ENCODE measurements around the gene MET.
"Not testable (repeated sequence)": the region's sequence is repeated elsewhere in the genome, so short reads cannot be mapped to it uniquely, and the experiment has no call there.

Gene MET

DNA sequence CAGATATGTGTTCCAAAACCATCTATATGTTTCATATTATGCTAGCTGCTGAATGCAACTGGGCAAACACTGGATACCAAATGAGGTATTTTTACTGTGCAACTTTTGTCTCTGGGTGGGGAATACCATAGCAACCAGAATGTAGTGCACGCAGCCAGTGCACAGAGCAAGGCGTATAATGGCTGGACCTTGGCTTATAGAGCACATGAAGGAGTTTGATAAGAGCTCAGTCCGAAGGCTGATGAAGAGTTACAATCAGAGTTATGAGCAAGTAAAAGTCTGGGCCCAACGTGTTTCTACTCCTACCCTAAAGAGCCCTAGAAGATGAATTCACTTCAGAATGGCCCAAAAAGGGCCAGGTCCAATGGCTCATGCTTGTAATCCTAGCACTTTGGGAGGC, 82.2 kb downstream of the MET start:
- DNase-seq = no peak

DNA sequence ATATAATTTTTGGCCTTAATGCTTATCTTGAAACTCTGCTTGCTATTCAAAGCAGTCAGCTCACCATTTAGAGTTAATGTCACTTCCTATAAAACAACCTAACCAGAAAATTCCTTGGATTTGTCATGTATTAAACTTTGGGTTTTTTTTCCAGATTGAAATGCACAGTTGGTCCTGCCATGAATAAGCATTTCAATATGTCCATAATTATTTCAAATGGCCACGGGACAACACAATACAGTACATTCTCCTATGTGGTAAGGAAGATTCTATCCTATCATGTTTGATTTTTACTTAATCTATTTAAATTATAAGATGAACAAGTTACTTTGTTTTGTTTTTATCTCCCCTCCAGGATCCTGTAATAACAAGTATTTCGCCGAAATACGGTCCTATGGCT, 85.3 kb downstream of the MET start:
- no peak for DNase-seq

DNA sequence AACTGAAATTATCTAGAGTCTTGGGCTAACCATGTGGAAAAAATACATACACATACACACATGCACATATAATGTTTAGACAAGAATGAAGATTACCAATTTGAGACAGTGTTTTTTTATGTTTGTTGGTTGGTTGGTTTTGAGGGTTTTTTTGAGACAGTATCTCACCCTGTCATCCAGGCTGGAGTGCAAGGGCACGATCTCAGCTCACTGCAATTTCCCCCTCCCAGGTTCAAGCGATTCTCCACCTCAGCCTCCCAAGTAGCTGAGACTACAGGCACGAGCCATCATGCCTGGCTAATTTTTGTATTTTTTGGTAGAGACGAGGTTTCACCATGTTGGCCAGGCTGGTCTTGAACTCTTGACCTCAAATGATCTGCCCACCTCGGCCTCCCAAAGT, 87.6 kb downstream of the MET start:
- DNase-seq = not testable (repeated sequence)

DNA sequence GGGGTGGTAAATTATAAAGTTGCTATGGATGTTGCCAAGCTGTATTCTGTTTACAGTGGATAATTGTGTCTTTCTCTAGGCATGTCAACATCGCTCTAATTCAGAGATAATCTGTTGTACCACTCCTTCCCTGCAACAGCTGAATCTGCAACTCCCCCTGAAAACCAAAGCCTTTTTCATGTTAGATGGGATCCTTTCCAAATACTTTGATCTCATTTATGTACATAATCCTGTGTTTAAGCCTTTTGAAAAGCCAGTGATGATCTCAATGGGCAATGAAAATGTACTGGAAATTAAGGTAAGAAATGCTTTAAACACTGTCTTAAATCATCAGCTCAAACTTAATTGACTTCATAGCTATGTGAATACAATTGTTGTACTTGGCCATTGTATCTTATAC, 91.0 kb downstream of the MET start:
- no peak for DNase-seq

DNA sequence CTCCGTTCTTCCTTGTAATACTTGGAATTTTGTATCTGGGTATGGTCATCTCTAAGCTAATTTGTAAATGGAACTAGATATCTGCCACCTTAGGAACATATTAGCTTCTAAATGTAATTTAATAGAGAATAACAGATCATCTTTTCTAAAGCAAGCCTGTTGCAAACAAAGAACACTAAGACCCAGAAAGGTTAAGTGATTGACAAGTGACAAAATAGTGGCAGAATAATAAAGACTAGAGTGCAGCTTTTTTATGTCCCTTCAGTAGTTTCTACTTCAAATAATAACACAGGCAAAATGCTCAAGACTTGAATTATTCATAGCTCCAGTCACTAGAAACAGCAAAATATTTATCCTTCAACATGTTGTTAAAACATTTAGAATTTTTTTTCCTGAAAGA, 91.7 kb downstream of the MET start:
- no peak for DNase-seq

- no peak for DNase-seq
These were observed 94.9 kb downstream of the MET start for GRCh38 chr7:116766881-116767280.

DNA sequence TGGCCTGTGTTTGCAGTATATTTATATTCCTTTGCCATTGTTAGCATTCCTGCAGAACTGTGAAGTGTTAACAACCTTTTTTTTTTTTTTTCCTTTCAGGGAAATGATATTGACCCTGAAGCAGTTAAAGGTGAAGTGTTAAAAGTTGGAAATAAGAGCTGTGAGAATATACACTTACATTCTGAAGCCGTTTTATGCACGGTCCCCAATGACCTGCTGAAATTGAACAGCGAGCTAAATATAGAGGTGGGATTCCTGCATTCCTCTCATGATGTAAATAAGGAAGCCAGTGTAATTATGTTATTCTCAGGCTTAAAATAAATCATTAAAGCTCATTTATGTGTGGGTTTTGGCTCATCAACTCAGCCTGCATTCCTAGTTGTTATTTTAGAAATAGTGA, 97.5 kb downstream of the MET start:
- no peak for DNase-seq

GRCh38 chr7:116770941-116771340, 98.9 kb downstream of the MET start:
- no peak for DNase-seq

DNA sequence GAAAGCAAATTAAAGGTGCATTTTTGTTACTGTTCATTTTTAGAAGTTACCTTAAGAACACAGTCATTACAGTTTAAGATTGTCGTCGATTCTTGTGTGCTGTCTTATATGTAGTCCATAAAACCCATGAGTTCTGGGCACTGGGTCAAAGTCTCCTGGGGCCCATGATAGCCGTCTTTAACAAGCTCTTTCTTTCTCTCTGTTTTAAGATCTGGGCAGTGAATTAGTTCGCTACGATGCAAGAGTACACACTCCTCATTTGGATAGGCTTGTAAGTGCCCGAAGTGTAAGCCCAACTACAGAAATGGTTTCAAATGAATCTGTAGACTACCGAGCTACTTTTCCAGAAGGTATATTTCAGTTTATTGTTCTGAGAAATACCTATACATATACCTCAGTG, 99.6 kb downstream of the MET start:
- DNase-seq = no peak

GRCh38 chr7:116772423-116772863, 100.4 kb downstream of the MET start:
- no peak for DNase-seq

DNA sequence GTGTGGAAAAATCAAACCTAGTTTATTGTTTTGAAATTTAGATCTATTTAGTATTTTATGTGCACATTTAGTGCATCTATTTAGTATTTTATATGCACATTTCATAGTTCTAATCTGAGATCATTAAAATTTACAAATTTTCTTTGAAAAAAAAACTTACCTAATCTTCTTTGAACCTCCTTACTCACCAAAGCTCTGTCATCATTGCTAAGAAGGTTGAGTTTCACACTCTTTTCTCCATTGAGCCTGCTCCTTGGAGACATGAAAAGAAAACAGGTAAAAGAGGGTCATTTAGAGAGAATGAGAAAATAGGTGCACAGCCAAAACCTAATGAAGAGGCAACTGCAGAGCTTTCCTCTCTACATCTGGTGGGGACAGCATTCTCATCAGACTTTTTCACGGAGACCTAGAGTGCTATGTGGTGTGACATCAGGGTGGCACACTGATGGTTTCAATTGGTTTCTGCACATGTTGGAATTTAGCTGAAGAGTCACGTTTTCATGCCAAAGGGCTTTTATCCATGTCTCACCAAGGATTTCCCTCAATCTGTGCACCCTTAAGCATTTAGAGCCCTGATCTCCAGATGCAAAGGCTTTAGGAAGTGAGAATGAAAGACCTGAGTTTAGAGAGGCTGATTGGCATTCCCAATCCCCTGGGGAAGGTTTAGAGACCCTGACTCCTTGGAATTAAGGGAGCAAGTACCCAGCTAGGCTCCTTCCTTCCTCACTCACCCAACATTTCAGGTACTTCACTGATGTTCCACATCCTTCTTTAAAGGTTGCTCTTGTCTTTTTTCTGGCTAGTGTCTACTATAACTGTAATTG, 101.1 kb downstream of the MET start:
- DNase-seq = no peak

GRCh38 chr7:116776046-116776445, 104.0 kb downstream of the MET start:
- DNase-seq = no peak

DNA sequence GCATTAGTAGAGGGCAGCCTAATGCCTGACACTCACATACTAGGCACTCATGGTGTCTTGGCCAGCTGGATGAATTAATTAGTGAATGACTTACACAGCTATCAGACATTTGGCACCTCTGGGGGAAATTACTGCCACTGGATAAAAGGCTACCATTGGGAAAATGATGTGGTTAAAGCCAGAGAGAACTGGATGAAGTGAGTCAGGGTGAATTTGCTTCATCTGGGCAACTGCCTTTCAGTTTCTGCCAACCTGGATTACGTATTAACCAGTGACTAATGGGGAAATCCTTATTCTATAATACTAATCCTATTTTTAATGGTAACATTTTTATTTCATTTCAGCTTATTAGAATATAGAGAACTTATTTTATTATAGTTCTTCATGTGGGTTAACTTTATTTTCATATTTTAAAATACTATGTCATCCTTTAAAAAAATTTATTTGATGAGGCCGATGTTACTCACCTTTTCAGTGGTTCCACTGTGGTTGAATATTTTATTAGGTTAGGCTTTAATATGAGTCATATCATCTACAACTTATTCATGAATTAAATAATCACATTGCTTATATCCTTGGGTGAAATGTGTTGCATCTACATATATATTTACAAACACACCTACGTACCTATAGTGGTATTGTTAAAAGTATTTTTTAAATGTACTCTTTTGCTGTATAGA, 104.8 kb downstream of the MET start:
- no peak for DNase-seq

DNA sequence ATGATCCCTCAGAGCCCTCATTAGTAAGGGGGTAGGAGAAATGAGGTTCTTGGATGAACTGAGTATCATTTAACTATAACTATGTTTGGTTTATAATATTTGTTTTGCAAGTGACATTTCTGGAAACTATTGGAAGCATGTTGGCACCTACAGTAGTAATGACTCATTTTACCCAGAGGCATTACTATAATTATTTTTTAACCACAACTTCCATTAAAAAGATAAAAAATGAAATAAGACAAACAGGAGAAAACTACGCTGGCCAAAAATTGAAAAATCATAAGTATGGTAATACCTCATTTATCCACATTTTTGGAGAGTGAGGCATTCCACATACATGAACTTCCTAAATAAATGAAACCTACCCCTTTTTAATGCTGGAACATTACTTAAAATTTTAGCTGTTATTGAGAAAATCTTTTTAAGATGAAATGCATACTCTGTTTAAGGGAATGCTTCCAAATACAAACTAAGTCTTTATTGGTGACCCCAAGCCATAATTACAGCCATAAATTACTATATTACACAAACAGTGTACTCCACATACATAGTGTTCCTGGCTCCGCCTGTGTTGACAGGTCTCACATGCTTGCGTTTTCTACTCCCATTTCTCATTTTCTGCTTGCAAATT, 105.8 kb downstream of the MET start:
- no peak for DNase-seq

DNA sequence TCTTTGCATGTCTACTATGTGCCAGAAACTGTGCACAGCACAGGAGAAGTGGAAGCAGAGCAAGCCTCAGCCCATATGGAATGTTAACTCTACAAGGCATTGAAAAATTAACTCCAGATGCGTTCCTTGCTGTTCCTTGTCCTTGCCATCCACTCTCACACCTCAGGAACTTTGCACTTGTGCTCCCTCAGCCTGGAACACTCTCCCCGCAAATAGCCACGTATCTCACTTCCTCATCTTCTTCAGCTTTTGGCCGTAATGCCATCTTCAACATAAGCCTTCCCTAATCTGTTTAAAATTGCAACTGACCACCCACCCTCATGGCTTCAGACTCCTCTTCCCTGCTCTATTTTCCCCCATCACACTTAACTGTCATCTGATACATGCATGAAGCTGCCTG, 107.2 kb downstream of the MET start:
- DNase-seq = no peak

GRCh38 chr7:116779931-116780330, 107.9 kb downstream of the MET start:
- no peak for DNase-seq

DNA sequence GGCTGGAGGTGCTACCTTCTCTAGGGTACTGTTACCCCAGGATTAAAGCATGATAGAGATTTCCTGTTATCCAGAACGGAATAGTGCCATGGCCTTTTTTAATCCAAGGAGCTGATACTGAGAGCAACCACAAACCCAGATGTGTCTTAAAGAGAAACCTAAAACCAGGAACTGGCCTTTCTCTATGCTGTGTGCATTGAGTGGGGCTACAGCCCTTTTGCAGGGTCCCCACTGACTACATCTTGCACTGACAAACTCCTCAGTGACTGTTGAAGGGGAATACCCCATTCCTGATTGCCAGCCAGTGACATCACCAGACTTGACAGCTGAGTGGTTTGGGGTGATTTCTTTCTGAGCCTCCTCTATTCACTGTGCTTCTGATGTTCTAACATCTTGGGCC, 108.5 kb downstream of the MET start:
- no peak for DNase-seq

GRCh38 chr7:116780966-116781365, 109.0 kb downstream of the MET start:
- no peak for DNase-seq

DNA sequence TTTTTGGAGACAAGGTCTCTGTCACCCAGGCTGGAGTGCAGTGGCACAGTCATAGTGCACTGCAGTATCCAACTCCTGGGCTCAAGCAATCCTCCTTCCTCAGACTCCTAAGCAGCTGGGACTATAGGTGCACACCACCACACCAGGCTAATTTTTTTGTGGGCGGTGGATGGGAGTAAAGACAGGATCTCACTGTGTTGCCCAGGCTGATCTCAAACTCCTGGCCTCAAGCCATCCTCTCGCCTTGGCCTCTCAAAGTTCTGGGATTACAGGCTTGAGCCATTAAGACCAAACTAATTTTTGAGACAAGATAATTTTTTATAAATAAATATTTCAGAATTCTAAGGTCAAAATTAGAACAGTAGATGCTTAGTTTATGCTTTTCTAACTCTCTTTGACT, 109.6 kb downstream of the MET start:
- no peak for DNase-seq

GRCh38 chr7:116782177-116782711, 110.2 kb downstream of the MET start:
- no peak for DNase-seq

DNA sequence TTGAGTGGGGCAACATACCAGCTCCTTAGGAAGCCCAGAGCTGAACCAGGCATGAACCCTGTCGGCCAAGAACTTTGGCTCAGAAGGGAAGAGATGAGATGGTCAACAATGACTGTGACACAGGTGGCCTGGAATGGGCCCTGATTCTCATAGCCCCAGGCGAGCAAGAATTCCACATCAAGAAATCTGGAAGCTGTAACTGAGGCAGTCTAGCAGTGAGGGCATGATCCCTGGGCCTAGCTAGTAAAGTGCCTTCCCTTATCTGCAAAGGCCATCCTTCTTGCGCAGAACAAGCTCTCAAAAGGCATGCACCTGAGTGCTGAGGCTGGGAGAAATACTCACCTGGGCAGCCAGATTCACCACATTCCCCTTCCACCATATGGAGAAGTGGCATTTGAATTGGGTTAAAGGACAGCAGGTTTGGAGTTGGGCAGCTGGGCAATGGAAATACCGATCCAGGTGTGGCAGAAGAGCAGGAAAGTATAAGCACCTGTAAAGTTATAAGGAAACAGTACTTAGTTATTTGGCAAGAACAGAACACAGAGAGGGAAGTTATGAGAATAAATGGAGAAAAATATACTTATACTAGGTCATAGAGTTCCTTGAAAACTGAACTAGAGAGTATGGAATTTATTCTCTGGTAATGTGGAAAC, 111.8 kb downstream of the MET start:
- DNase-seq = no peak

- no peak for DNase-seq
These were observed 112.7 kb downstream of the MET start for GRCh38 chr7:116784647-116785046.

- DNase-seq = no peak
These were observed 113.8 kb downstream of the MET start for GRCh38 chr7:116785843-116786242.

All from CD4-positive, alpha-beta T cell treated with Interleukin-17A for 4 hours (primary cell).